GM12892 (cell line): ENCODE measurements around the gene NTN1.

Experiments
- POLR2A ChIP-seq: IDR thresholded peaks from 2 replicates; pipeline ENCODE4 v1.6.1; 2011; ENCODE audit warnings: low read depth, low read length, control low read depth
- POLR2AphosphoS5 ChIP-seq: IDR thresholded peaks from 2 replicates; pipeline ENCODE4 v1.6.1; 2011; ENCODE audit warnings: low read depth, low read length, control low read depth

DNA sequence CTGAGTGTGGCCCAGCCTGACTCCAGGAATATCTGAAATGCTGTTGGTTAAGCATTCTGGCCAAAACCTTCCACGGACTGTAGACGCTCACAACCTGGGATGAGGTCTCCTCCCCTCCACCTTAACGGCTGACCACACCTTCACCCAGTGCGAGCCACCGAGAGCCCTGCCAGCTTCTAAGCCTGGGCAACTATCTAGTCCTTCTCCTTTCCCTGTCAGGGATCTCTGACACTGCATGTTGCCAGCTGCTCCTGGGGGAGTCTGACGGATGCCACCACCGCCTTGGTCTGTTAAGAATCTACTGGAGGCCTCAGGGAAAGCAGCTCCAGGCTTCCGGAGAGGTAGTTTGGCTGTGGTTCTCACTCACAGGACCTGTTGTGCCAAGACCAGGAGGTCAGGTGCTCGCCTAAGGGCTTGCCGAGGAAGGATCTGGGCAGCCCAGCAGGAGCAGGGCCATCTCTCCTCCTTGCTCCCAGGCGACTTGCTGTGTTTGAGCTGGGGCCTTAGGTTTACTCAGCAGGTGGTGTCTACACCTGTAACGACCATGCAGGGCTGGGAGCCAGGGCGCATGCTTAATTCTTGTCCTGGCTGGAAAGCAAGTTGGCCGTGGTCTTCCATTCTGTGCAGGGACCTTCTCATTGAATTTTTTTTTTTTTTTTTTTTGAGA is 111.8 kb downstream of the NTN1 start:
- TF ChIP-seq POLR2A: no peak
- no peak for TF ChIP-seq POLR2AphosphoS5
